ENCODE measurements around the gene SULT4A1. TPM values are rescaled to one million over a fixed set of nuclear protein-coding genes. Genes with fewer than 3 reads are reported as not detected.

The SULT4A1 gene
- polyA plus RNA-seq, 2 of the 4 experiments (the other 2 are of a cell fraction) = not detected

GRCh38 chr22:43879901-43880540, 17.7 kb upstream of the SULT4A1 start:
- Histone ChIP-seq H3K4me2 (no peak overlapping the region), H3K4me1 (no peaks in the 10 kb centered on the region), H3K27ac (no peak overlapping the region), H3K4me3 (no peak overlapping the region), H3K9me3 (no peaks in the 10 kb centered on the region)
- ChIA-PET CTCF (no interaction called here), POLR2A (no interaction called here)
- WGBS (ENCODE audit: missing lambda C conversion rate) = 62% methylated on average over 11 of the region's 14 CpGs
- FAIRE-seq (no peak), ATAC-seq (no peak), DNase-seq (ENCODE audit: low read depth in 1 of 2, low spot score in 1 of 2) (no peak)
- no peak for TF ChIP-seq ZNF302 (CRISPR knock-in tag; IDR thresholded peaks at IDR 0.05)
- no peak for TF ChIP-seq MAZ (IDR thresholded peaks at IDR 0.05; ENCODE audit: borderline replicate concordance, low read depth, low read length)
- TF ChIP-seq HOXB5 (CRISPR knock-in tag; IDR thresholded peaks at IDR 0.05) = no peak
- no peak for TF ChIP-seq ESRRA (IDR thresholded peaks at IDR 0.05; ENCODE audit: borderline replicate concordance, low read length)
- no peak for TF ChIP-seq POLR2A (IDR thresholded peaks at IDR 0.05; ENCODE audit: low read length)
- TF ChIP-seq CHD2 (IDR thresholded peaks at IDR 0.05; ENCODE audit: low read length, partially characterized antibody) = no peak
- no peak for TF ChIP-seq RARB (CRISPR knock-in tag; IDR thresholded peaks at IDR 0.05)
- TF ChIP-seq CBX2 (IDR thresholded peaks at IDR 0.05; ENCODE audit: borderline replicate concordance, low read depth) = no peak
- TF ChIP-seq KDM5A (IDR thresholded peaks at IDR 0.05) = no peak

- no peak overlapping the region for H3K27ac ChIP-seq
- no peak for DNase-seq (ENCODE audit: low read depth in 1 of 2, low spot score in 1 of 2)
- no peak overlapping the region for H3K4me2 ChIP-seq
- POLR2A ChIA-PET = no interaction called here
- FAIRE-seq = no peak
- 46% methylated on average over 10 of the region's 12 CpGs for WGBS (ENCODE audit: missing lambda C conversion rate)
- ATAC-seq = no peak
- TF ChIP-seq EP300 (IDR thresholded peaks at IDR 0.05) = no peak
- no peak for TF ChIP-seq TFCP2L1 (CRISPR knock-in tag; IDR thresholded peaks at IDR 0.05)
- TF ChIP-seq JUN (IDR thresholded peaks at IDR 0.05) = no peak
- no peak for TF ChIP-seq SMC3 (IDR thresholded peaks at IDR 0.05)
- no peak for TF ChIP-seq POLR2AphosphoS2 (conservative IDR thresholded peaks at IDR 0.05; ENCODE audit: low read length)
- no peak for TF ChIP-seq HOXA7 (CRISPR knock-in tag; IDR thresholded peaks at IDR 0.05)
- TF ChIP-seq CTCF (IDR thresholded peaks at IDR 0.05) = no peak
- TF ChIP-seq HDAC2 (IDR thresholded peaks at IDR 0.05) = no peak
- no peak for TF ChIP-seq POLR2A (IDR thresholded peaks at IDR 0.05; ENCODE audit: low read length)
- TF ChIP-seq TP53 (CRISPR knock-in tag; IDR thresholded peaks at IDR 0.05) = no peak
- no peak for TF ChIP-seq MYC (IDR thresholded peaks at IDR 0.05; ENCODE audit: borderline replicate concordance, low read length)
- TF ChIP-seq CEBPB (IDR thresholded peaks at IDR 0.05) = no peak
- no peak for TF ChIP-seq NR3C1 (IDR thresholded peaks at IDR 0.05)
- no peak for TF ChIP-seq RCOR1 (IDR thresholded peaks at IDR 0.05; ENCODE audit: low read depth, low read length)
- TF ChIP-seq NPAS2 (CRISPR knock-in tag; IDR thresholded peaks at IDR 0.05; ENCODE audit: borderline replicate concordance) = no peak
- TF ChIP-seq EHMT2 (IDR thresholded peaks at IDR 0.05; ENCODE audit: low read depth) = no peak
- no peak for TF ChIP-seq ATOH8 (CRISPR knock-in tag; IDR thresholded peaks at IDR 0.05; ENCODE audit: low read depth)
- no peak for TF ChIP-seq PBX3 (IDR thresholded peaks at IDR 0.05)
- no peak for TF ChIP-seq MAZ (IDR thresholded peaks at IDR 0.05; ENCODE audit: borderline replicate concordance, low read depth, low read length)
- H3K4me1 ChIP-seq = no peaks in the 10 kb centered on the region
- H3K9me3 ChIP-seq = no peaks in the 10 kb centered on the region
- CTCF ChIA-PET = no interaction called here
- no peak overlapping the region for H3K4me3 ChIP-seq
Observed at GRCh38 chr22:43878831-43879550, 16.7 kb upstream of the SULT4A1 start.

Measured in A549 (cell line).